NK-92 (cell line): Measurements from ENCODE around the gene U2AF2.

Experiments used
- DNase-seq: peaks from one replicate; lab custom pipeline; 2025; ENCODE audit not compliant: unreplicated experiment; lab: John Stamatoyannopoulos, UW

Gene U2AF2

GRCh38 chr19:55654868-55655647, at the start of gene U2AF2:
TSS of gene U2AF2 (plus strand) at chr19:55655035. CDS start at chr19:55655105, 70 bp downstream.
- peak; percentile 78 for DNase-seq

- DNase-seq = peak; percentile 85
Measured at GRCh38 chr19:55605207-55605636, 49.6 kb upstream of the U2AF2 start.

- no peak for DNase-seq
Measured at GRCh38 chr19:55605637-55606470, 49.0 kb upstream of the U2AF2 start, which contains the start of gene ZNF865. TSS of gene ZNF865 (plus strand) at chr19:55605647. CDS start at chr19:55613619, 7,972 bp downstream.

- DNase-seq = no peak
Measured at GRCh38 chr19:55606471-55606787, 48.4 kb upstream of the U2AF2 start.

- no peak for DNase-seq
Measured at GRCh38 chr19:55606817-55607216, 48.0 kb upstream of the U2AF2 start.

GRCh38 chr19:55609326-55609725, 45.5 kb upstream of the U2AF2 start:
- DNase-seq = no peak

- DNase-seq = no peak
Measured at GRCh38 chr19:55611300-55611982, 43.4 kb upstream of the U2AF2 start.

GRCh38 chr19:55611983-55612645, 42.7 kb upstream of the U2AF2 start:
- no peak for DNase-seq

- no peak for DNase-seq
Measured at GRCh38 chr19:55613396-55613795, 41.4 kb upstream of the U2AF2 start.

- DNase-seq = no peak
Measured at GRCh38 chr19:55613930-55614710, 40.7 kb upstream of the U2AF2 start.

GRCh38 chr19:55614711-55615542, 39.9 kb upstream of the U2AF2 start:
- DNase-seq = no peak

GRCh38 chr19:55615543-55616394, 39.1 kb upstream of the U2AF2 start:
- no peak for DNase-seq

GRCh38 chr19:55616395-55616875, 38.4 kb upstream of the U2AF2 start:
- DNase-seq = no peak

GRCh38 chr19:55617426-55617825, 37.4 kb upstream of the U2AF2 start:
- DNase-seq = no peak

- DNase-seq = no peak
Measured at GRCh38 chr19:55618426-55618825, 36.4 kb upstream of the U2AF2 start.

GRCh38 chr19:55619286-55619685, 35.5 kb upstream of the U2AF2 start:
- no peak for DNase-seq

GRCh38 chr19:55620410-55621204, 34.2 kb upstream of the U2AF2 start:
- DNase-seq = no peak
